Myocyte (in vitro differentiated cells): ENCODE results near the gene EFTUD2. TPM values are rescaled to one million over a fixed set of nuclear protein-coding genes. Genes with fewer than 3 reads are reported as not detected.
A peak's percentile ranks its signal among the peaks of the same experiment; 100 is the strongest.
"Not testable (repeated sequence)": the region's sequence is repeated elsewhere in the genome, so short reads cannot be mapped to it uniquely, and the experiment has no call there.

Source experiments
- DNase-seq: peaks from one replicate; pipeline ENCODE4 v3.0.0-alpha.2; 2012; ENCODE audit warnings: low read depth
- total RNA-seq: library from RNA; depleted of rRNA; stranded (reverse); fragments of >200 nt; gene quantifications from 2 replicates; pipeline ENCODE4 v1.2.3, GENCODE V29; 2014

Gene EFTUD2
- total RNA-seq, 1 donor from 2014 or later = 111 TPM

DNA sequence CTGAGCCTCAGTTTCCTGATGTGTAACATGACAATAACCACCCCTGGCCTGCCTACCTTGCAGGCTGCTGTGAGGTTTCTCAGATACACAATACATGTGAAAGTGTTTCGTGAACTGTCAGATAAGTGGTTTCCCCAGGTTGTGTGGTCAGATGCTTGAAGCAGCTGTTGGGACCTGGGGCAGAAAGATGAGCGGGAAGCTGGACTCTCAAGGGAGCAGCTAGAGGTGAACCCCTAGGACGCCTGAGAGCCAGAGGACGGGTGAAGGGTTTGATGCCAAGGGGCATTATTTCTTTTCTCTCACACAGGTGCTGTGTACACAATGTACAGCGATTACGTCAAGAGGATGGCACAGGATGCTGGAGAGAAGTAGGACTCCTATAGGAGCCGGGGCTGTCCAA, 49.2 kb downstream of the EFTUD2 start:
- no peak for DNase-seq

DNA sequence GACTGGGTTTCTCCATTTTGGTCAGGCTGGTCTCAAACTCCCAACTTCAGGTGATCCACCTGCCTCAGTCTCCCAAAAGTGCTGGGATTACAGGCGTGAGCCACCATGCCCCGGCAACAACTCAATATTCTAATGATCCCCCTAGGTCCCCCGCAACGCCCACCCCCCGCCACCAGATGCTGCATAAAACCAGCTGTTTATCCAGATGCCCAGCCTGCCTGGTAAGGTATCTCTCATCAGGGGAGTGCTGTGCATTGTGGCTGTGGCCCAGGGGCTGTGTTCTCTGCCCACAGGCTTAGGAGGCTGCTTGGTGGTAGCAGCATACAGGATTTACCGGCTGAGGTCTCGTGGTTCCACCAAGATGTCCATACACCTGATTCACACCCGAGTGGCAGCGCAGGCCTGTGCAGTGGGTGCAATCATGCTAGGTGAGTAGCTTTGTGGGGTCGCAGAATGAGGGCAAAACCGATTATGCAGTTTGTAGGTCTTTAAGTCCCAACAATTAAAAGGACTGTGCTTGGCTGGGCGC, 50.2 kb downstream of the EFTUD2 start:
- DNase-seq = no peak

DNA sequence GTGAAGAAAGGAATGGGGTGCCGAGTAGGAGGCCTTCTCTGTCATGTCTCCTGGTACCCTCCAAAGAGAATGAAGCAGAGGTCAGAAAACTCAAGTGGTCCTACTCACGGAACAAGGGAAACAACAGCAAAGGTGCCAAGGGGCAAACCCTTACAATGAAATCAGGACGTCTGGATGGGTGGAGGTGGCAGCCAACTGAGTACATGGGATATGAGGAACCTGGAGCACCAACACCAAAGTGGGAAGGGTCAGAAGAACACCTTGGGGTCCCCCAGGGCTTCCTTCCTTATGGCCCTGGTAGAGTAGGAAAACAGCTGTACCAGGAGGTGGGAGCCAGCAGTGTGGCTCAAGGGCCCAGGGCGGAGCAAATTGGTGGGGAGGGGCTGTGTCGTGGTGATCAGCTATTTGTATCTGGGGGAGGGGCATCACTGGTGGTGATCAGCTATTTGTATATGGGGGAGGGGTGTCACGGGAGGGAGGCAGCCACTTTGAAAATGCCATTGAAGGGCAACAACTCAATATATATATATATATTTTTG, 50.9 kb downstream of the EFTUD2 start:
- no peak for DNase-seq

DNA sequence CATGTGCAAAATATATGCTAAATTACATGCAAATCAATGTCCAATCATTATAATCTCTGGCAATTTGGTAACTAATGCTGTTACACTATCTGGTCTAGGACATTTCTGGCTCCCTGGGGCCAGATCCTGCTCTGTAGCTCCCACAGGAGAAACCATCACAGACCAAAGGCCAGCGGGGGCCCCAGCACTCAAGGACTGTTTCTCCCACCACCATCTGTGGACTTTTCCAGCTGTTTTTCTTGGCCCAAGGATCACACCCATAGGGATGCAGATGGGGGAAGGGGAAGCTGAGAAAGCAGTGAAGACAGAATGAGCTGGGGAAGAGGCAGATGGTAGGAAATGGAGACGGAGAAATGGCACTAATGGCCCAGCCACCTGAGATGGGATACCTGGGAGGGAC, 51.7 kb downstream of the EFTUD2 start, which contains the start of gene HIGD1B:
HIGD1B (plus strand) TSS at position 298 of the 400 bp plus-strand sequence. CDS start 270 bp downstream, outside the sequence.
- DNase-seq = no peak

DNA sequence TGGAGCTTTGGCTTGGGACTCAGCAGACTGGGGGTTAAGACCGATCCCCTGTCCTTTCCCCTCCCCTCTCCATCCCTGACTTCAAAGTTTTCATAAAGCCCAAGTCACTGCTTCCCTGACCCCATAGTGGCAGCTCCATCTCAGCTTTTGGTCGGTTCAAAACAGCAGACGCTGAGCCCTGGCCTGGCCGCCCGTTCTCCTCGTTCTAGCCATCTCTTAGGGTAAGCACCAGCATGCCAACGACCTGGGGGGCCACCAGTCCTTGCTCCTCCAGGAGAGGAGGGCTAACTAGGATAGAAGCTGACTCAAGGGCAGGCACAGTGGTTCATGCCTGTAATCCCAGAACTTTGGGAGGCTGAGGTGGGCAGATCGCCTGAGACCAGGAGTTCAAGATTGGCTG, 53.0 kb downstream of the EFTUD2 start:
- no peak for DNase-seq

DNA sequence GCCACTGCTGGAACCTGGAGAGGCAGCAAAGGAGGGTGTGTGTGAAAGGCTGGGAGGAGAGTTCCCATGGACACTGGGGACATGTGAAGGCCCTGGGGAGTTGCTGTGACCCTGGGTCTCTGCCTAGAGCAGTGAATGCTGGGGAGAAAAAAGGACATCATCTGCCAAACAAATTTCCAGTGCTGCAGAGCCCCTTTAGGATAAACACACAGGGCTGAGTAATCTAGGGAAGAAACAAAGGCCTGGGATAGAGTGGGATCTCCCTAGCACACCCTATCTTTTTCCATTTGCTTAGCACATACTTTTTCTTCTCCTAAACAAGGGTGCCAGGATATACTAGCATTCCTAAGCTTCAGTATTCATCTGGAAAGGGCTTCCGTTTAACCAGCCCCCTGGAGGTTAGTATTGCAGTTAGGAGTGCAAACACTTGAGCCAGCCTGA, 54.8 kb downstream of the EFTUD2 start:
- DNase-seq = no peak

DNA sequence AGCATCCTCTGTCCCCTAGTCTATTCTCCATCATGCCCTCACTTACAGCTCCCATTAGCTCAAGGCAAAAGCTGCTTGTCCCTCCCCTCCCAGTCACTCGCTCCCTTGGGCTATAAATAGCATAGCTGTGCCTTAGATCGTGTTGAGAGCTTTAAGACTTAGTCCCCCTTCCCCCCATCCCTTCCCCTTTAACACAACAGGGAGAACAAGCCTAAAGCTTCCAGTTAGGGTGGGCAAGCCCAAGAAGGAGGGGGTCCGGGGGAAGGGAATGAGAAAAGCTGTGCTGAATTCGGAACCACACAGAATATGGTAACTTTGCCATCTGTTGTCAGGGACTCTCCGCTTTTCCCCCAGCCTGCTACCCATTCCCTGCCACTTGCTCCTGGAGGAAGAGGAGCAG, 56.5 kb downstream of the EFTUD2 start:
- peak; percentile 33 for DNase-seq

DNA sequence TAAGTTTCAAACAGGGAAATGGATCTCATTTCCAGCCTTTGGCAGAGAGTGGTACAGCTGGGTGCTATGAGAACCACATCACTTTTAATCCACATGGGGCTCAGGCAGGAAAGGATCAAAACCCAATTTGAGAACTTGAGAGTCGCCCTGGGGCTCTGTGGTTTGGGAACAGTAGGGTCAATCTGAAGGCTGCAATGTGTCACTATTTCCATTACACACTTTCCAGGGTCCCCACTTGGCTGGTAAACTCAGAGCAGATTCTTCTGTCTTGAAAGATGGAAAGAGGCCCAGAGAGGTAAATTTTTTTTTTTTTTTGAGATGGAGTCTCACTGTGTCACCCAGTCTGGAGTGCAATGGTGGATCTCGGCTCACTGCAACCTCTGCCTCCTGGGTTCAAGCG, 58.3 kb downstream of the EFTUD2 start:
- no peak for DNase-seq

DNA sequence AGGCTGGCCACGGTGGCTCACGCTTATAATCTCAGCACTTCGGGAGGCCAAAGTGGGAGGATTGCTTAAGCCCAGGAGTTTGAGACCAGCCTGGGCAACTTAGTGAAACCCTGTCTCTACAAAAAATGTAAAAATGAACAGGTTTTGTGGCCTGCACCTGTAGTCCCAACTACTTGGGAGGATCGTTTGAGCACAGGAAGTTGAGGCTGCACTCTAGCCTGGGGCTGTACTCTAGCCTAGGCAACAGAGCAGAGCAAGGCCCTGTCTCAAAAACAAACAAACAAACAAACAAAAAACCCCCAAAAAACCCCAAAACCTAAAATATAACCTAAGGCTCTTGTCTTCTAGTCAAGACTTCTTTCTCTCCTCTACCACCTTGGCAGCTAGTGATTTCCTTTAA, 59.0 kb downstream of the EFTUD2 start:
- no peak for DNase-seq

DNA sequence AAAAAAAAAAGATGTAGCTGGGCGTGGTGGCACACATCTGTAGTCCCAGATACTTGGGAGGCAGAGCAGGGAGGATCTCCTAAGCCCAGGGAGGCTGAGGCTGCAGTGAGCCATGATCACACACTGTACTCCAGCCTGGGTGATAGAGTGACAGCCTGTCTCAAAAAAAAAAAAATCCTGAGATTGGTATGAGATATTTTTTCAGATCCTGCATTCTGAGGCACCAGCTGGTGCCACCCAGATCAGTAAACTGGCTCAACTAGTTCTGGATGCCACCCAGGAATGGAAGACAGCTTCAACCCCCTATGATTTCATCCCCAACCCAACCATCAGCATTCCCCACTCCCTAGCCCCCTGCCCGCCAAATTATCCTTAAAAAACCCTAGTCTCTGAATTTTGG, 62.0 kb downstream of the EFTUD2 start:
- no peak for DNase-seq

DNA sequence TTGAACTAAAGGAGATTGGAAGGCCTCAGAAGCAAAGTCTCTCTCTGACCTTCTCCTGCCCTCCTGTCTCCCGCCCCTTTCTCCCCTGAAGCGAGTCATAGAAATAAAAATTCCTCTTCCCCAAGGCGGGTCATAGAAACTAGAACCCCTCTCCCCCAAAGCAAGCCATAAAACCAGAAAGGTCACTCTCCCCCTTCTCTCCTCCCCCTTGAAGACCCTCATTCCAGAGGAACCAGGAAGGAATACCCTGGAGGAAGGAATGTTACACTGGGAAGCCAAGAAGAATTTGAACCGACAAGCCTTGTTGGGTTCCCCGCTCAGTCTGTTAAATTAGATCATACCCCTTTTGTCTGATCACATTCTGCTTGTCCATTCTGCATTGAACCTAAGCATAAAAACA, 66.4 kb downstream of the EFTUD2 start:
- DNase-seq = no peak

DNA sequence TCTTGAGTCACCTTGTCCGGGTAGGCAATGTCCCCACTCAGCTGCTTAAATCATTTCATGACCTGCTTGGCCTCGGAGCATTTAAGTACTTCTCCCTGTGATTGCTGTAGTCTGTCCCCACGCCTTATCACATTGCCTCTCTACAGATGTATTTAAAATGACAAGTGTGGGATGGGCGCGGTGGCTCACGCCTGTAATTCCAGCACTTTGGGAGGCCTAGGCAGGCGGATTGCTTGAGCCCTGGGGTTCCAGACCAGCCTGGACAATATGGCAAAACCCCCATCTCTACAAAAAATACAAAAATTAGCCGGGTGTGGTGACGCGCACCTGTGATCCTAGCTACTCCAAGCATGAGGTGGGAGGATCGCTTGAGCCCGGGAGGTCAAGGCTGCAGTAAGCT, 67.9 kb downstream of the EFTUD2 start:
- no peak for DNase-seq

DNA sequence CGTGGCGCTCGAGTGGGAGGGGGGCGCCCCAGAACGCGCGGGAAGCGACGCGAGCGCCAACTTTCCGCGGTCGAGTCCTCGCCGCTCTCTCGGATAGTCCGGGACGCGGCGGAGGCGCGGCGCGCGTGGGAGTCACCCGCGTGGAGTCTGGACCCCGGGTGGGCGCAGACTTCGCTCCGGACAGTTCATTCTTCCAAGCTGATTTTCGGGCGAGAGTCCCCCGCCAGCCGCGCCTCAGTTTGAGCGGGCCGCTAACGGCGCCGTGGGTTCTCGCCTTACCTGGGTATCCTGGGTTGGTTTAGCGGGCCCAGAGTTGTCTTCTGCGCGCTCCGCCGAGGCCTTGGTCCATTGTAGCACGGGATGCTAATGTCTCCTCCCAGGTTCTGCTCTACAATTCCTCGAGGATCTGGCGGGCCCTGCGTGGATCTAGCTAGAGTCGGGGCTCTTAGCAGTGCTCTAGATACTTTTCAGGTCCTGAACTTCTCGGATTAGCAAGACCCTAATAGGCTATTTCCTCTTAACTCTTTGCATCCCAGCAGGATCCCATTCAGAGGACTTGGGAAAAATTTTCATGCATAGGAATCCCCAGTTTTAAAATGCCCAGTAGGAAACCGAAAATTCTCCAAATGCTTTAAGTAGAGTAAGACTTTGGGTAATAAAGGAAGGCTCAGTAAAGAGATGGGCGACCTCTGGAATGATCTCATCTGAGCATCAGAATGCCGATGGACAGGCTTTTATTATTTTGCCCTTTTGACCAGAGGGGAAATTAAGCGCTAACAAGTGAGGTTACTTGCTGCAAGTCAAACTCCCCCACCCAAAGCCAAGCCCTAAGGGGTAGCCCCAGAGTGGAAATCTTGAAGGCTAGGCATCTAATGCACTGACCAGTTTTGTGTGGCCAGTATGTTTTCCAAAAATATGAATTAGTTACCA, 68.6 kb downstream of the EFTUD2 start:
- DNase-seq = peak; percentile 25

DNA sequence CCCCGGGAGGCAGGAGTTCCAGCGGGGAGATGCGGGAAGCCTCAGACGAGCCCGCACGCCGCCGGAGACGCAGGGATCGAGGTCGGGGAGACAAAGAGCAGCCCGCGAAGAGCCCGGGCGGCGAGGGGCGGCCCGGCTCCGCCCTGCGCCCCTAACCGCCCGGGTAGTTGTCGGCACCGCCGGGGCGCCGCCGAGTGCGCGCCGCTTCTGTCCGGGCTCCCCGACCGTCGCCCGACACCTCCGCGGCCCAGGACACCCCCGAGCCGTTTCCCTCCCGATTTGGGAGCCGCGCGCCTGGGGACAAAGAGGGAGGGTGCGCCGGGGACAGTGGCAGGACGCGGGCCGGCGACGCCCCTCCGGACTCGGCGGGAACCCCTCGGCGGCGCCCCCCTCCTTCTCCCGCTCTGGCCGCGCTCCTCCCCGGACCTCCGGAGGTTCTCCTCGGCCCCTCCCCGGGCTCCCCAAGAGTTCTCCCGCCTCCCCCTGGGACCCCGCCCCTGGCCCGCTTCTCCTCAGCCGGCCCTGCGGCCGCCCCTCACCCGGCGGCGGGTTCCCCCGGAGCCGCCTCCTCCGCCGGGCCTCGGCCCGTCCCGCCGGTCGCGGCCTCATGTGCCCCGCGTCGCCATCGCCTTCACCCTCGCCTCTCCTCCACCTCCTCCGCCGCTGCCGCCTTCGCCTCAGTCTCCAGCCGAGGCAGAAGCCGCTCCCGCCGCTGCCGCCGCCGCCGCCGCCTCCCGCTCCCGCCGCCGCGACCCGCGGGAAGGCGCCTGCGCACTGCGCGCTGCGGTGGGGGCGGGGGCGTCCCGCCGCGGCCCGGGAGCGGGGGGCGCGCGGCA, 69.5 kb downstream of the EFTUD2 start, which contains the start of gene GJC1:
GJC1 (minus strand) TSS at position 765 of the 836 bp plus-strand sequence. CDS start 24,470 bp downstream, outside the sequence.
- DNase-seq = peak; percentile 43

DNA sequence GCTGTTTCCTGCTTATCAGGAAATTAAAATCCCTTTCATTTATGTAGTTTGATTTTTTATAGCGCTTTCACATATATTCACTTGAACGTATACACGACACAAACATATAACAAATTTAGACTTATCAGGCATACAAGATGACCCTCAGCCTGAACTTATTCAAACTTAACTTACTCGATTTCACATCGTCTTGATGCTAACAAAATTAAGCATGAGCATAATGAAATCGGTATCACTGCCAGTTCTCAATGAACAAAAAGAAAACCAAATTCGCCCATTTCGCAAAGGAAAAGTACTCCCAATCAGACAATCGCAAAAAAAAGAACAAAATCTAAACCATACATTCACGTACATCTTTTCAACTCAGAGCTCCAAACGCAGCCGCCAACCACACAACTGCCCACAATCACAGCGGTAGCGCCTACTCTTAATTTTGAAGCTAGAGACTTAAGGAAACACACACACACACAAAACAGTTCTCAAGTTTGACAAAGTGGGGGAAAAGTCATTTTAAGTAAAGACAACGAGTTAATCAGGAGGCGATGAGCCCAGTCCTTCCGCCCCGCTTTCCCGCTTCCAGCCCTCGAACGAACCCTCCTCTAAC, 70.2 kb downstream of the EFTUD2 start:
- no peak for DNase-seq

DNA sequence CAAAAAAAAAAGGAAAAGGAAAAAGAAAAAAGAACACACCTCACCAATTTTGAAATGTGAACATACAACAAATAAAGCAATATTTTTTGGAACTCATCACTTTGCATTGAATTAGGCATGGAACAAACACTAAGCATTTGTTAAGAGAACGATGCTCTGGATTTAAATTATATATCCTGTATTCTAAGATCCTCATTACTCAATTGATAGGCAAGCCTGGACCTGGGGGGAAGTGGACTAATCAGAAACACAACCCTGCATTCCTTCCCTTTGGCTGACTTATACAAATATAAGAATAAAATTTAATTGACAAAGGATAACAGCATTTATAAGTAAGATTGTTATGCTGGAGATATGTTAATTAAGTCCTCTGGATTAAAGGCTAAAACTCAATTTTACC, 71.4 kb downstream of the EFTUD2 start:
- no peak for DNase-seq

DNA sequence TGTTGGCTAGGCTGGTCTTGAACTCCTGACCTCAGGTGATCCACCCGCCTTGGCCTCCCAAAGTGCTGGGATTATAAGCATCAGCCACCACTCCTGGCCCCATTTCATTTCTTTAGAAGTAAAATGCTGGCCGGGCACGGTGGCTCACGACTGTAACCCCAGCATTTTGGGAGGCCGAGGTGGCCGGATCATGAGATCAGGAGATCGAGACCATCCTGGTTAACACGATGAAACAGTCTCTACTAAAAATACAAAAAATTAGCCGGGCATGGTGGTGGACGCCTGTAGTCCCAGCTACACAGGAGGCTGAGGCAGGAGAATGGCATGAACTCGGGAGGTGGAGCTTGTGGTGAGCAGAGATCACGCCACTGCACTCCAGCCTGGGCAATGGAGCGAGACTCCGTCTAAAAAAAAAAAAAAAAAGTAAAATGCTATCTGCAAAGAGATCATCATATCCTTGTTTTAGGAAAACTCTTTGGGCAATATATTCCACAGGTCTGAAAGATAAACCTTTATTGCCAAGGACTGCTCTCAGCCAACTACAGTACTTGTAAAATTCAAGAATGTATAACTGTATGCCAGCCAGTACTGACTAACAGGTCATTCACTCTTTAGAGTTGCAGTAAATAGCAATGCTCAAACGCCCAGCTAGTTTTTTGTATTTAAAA, 73.0 kb downstream of the EFTUD2 start:
- DNase-seq = no peak

DNA sequence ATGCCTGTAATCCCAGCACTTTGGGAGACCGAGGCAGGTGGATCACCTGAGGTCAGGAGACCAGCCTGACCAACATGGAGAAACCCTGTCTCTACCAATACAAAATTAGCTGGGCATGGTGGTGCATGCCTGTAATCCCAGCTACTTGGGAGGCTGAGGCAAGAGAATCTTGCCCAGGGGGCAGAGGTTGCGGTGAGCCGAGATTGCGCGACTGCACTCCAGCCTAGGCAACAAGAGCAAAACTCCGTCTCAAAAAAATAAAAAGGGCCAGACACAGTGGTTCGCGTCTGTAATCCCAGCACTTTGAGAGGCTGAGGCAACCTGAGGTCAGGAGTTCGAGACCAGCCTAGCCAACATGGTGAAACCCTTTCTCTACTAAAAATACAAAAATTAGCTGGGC, 74.0 kb downstream of the EFTUD2 start:
- not testable (repeated sequence) for DNase-seq

DNA sequence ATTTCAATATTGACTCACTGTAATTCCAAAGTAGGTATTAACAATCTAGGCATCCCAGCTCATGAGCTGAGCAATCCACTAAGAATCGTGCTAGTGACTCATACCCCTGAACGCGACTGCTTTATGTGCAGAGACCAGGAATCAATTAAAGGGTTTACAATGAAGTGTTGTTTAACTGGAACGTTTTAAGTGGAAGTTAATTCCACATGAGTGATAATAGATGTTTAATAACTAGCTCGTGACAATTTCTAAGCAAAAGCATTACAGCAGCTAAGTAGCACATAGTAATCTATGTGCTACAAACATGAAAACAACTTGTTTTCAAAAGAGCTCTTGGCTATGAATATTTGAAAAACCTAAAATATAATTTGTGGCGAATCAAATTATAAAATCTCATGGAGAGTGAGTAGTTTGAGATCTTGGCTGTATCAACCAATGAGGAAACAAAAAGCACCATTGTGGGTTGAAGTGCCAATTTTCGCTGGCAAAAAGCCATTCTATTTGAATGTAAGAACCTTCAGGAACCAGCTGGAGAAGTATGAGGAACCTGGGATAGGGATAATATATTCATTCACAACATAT, 78.5 kb downstream of the EFTUD2 start:
- DNase-seq = peak; percentile 61

DNA sequence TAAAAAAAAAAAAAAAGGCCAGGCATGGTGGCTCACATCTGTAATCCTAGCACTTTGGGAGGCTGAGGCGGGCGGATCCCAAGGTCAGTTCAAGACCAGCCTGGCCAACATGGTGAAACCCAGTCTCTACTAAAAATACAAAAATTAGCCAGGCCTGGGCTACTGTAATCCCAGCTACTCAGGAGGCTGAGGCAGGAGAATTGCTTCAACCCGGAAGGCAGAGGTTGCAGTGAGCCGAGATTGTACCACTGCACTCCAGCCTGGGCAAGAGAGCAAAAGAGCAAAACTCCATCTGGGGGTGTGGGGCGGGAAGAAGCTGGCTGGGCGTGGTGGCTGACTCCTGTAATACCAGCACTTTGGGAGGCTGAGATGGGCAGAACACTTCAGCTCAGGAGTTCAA, 80.7 kb downstream of the EFTUD2 start:
- not testable (repeated sequence) for DNase-seq
